Raji (cell line): Measurements from ENCODE around the gene PCDH18.

Source experiments
- POLR2A ChIP-seq: IDR thresholded peaks from 2 replicates; pipeline ENCODE4 v1.6.1; 2011; ENCODE audit warnings: low read depth, low read length, control low read depth; ENCODE audit not compliant: insufficient read depth

PCDH18 gene

DNA sequence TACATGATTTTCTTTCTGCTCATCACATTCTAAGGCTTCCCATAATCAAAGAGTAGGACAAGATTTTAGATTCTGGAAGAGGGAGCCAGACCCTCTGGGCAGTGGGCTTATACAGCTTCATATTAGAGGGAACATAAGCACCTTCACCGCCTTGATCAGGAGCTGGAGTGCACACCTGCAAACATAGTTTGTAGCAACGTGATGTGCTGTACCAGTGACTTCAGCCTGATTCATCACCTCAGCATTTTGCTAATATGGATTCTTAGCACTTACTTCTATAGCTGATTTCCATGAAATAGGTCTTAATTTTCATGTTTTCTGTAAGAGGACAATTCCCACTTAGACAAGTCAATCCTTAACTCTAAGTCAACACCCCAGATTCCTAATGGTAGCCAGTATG is 36.7 kb downstream of the PCDH18 start:
- no peak for TF ChIP-seq POLR2A

DNA sequence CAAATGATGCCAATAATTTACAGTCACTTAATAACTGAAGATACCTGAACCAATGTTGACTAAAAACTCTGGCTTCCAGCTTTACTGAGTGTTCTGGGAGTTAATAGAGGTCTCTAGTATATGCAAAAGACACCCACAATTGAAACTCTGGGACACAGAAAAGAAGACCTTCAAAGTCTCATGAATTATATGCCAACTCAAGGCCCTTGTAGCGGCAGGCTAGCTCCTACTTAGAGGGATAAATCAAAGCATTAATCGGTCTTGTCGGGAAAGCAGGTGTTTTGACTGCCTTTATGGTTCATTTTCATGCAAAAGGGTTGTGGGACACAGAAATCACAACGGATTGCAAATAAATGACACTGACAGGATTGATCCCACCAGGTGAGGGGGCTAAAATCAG is 55.9 kb downstream of the PCDH18 start:
- no peak for TF ChIP-seq POLR2A

DNA sequence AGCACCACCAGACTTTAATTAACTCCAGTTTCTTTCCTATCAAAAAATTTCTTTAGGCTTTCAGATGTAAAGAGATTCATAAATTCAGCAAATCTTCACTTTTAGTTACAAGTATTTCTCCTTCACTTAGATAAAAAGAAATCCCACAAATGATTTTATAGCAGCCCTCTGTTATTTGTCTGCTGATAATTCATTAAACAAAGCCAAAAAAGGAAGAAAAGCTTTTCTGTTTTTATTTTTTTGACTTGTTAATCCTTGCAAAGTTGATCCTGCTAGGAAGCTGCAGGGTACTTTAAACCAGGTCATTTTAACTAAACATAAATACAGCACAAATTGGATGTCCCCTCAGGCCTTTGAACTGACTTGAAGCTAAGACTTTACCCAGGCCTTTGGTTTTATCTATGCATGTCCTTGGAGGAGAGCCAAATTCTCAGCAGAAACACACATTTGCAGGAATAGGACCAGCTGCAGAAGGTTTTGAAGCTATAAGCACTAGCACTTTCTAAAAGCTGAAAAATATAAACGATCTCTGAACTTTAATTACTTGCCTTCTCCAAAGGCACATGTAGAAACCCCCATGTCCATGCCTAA is 57.5 kb downstream of the PCDH18 start:
- TF ChIP-seq POLR2A, result no peak

DNA sequence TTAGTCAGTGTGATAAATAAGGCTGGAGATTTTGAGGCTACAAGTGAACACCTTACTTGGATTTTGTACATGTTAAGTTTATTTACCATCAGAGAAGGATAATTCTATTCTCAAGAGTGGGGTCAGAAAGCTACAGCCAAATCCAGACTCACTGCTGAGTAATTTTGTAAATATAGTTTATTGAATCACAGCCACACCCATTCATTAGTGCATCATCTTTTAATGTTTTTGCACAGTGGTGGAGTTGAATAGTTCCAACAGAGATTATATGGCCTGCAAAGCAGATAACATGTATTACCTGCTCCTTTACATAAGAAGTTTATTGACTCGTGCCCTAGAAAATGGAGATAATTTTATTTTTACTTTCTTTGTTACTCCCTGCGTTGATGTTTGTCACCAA is 60.4 kb downstream of the PCDH18 start:
- TF ChIP-seq POLR2A, result no peak

DNA sequence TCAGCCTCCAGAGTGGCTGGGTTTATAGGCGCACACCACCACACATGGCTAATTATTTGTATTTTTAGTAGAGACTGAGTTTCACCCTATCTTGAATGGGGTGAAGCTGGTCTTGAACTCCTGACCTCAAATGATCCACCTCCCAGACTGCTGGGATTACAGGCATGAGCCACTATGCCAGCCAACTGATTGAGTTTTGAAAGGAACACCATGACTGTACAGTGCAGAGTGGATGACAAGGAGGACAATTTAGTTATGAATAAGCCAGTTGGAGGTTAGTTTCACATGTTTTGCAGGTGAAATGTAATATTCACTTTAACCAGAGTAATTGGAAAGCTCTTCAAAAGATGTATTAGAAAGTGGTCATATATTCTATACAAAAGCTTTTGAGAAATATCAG is 60.8 kb downstream of the PCDH18 start:
- TF ChIP-seq POLR2A, result no peak

DNA sequence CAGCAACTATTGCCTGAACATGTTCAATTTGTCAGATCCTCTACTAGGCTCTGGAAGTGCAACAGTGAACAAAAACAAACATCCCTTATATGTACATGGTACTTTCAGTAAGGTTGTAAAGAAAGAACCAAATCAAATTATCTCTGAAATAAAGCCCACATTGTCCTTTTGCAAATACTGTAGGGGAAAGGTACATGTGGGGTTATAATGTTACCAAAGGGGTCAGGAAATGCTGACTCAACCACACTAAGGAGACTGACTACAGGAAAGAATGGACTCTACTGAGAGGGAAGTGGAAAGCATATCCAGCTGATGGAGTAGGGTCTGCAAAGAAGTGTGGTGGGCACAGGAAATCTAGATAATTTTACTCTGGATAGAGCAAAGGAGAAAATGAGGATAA is 61.5 kb downstream of the PCDH18 start:
- no peak for TF ChIP-seq POLR2A
